Left ventricle myocardium inferior (tissue), 1 donor: ENCODE results near the gene DLX6. TPM values are rescaled to one million over a fixed set of nuclear protein-coding genes. Genes with fewer than 3 reads are reported as not detected.

Source experiments
- DNase-seq: peaks from one replicate; pipeline ENCODE4 v3.0.0-alpha.2; 2020
- H3K27ac ChIP-seq: fragments of 200-600 bp; replicated peaks from 2 replicates; pipeline ENCODE4 v1.8.0; 2021
- H3K27me3 ChIP-seq: fragments of 200-600 bp; 2 replicates; pipeline ENCODE4 v1.8.0; 2021; ENCODE audit warnings: low read depth
- H3K36me3 ChIP-seq: fragments of 200-600 bp; 2 replicates; pipeline ENCODE4 v1.8.0; 2021
- H3K4me1 ChIP-seq: fragments of 200-600 bp; 2 replicates; pipeline ENCODE4 v1.8.0; 2021
- H3K4me3 ChIP-seq: fragments of 200-600 bp; 2 replicates; pipeline ENCODE4 v1.8.0; 2021; ENCODE audit warnings: mild to moderate bottlenecking, moderate library complexity
- H3K9me3 ChIP-seq: fragments of 200-600 bp; replicated peaks from 2 replicates; pipeline ENCODE4 v1.8.0; 2021
- CTCF ChIP-seq: fragments of 200-600 bp; IDR thresholded peaks from 2 replicates; pipeline ENCODE4 v1.8.0; 2021; ENCODE audit warnings: antibody characterized with exemption, mild to moderate bottlenecking, borderline replicate concordance
- intact Hi-C: fragments of 100-400 bp; cut with micrococcal nuclease; formaldehyde crosslinking; loops from one replicate; pipeline ENCODE4 v1.11.0; 2022
- total RNA-seq: library from RNA; stranded (reverse); fragmentation: NEBNext Ultra II Directional; extraction: Animal tissue kit (Norgen Biotek cat#: 25700); gene quantifications from one replicate; pipeline ENCODE4 v1.2.1, GENCODE V29; 2021
- donor health status: DM: no; HTN: yes; CAD: no; lungs with severe emphysema.

The DLX6 gene
- total RNA-seq, 1 donor from 2014 or later, result not detected

DNA sequence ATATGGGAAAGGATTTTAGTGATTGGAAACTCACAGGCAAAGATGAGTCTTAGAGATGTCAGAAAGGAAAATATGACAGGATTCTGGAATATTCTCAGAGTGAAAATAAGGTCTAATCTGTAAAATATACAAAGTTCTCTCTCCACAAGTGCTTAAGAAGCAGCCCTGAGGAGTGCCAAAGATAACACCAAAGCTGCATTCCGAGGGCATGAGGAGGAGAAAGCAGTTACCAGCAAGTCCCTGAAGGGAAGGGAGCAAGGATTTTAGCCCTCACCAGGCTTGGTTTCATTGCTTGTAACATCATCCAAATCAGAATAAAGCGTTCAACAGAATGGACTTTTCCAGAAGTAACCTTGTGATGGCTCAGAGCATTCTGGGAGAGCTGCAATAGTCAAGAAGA is 31.4 kb upstream of the DLX6 start:
- no peaks in the 10 kb centered on the region for H3K9me3 ChIP-seq
- no peak overlapping the region for H3K4me3 ChIP-seq
- intact Hi-C loops, result no loop called here
- H3K27me3 ChIP-seq, result peaks cover 75% of the 10 kb centered on the region
- no peaks in the 10 kb centered on the region for H3K36me3 ChIP-seq
- no peak for DNase-seq
- H3K4me1 ChIP-seq, result no peaks in the 10 kb centered on the region
- no peak overlapping the region for H3K27ac ChIP-seq
- TF ChIP-seq CTCF, result no peak

- no peak overlapping the region for H3K27ac ChIP-seq
- H3K36me3 ChIP-seq, result no peaks in the 10 kb centered on the region
- DNase-seq, result no peak
- H3K4me3 ChIP-seq, result no peak overlapping the region
- H3K27me3 ChIP-seq, result peaks cover 69% of the 10 kb centered on the region
- no peaks in the 10 kb centered on the region for H3K4me1 ChIP-seq
- intact Hi-C loops, result no loop called here
- H3K9me3 ChIP-seq, result no peaks in the 10 kb centered on the region
- TF ChIP-seq CTCF, result no peak
Observed at GRCh38 chr7:96976106-96976505, 29.2 kb upstream of the DLX6 start.

GRCh38 chr7:96977445-96977844 is 27.9 kb upstream of the DLX6 start:
- no peak for DNase-seq
- intact Hi-C loops, result no loop called here

DNA sequence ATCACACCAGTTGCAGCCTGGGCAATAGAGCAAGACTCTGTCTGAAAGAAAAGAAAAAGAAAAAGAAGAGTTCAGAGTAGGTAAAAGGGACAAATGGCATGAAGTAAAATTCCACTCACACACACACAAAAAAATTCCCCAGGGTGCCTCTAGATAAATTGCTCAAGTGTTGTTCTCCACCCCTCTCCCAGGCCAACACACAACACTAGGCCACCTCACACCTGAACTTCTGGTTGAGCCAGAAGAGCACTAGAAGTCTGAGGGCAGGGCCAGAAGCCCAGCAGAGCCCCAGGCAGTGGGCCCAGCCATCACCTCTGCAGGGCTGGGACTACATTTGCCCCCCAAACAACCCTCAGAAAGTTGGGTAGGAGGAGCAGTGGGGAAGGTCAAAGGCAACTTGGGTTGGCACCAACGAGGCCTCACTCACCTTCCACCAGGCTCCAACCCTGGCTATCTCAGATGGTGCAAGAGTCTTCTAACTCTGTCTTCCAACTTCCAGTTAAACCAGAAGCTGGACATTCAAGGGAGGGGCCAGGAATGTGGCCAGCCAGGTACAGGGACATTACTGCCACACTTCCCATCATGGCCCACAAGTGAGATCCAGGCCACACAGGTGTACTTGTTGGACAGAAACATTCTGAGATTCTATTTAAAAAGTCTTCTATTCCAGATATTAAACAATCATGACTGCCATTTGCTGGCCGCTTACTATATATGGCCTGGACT is 25.6 kb upstream of the DLX6 start:
- no peak for DNase-seq
- intact Hi-C loops, result no loop called here
- no peak for TF ChIP-seq CTCF
- no peaks in the 10 kb centered on the region for H3K36me3 ChIP-seq
- H3K27ac ChIP-seq, result no peak overlapping the region
- H3K9me3 ChIP-seq, result no peaks in the 10 kb centered on the region
- peaks cover 81% of the 10 kb centered on the region for H3K27me3 ChIP-seq
- H3K4me3 ChIP-seq, result no peak overlapping the region
- no peaks in the 10 kb centered on the region for H3K4me1 ChIP-seq

More at GRCh38 chr7:96977445-96977844, 27.9 kb upstream of the DLX6 start:
- no peaks in the 10 kb centered on the region for H3K36me3 ChIP-seq
- no peak overlapping the region for H3K27ac ChIP-seq
- H3K4me1 ChIP-seq, result no peaks in the 10 kb centered on the region
- H3K4me3 ChIP-seq, result no peak overlapping the region
- H3K9me3 ChIP-seq, result no peaks in the 10 kb centered on the region
- peaks cover 70% of the 10 kb centered on the region for H3K27me3 ChIP-seq
- TF ChIP-seq CTCF, result no peak

- peaks cover 81% of the 10 kb centered on the region for H3K27me3 ChIP-seq
- no peak overlapping the region for H3K27ac ChIP-seq
- no peaks in the 10 kb centered on the region for H3K36me3 ChIP-seq
- H3K4me1 ChIP-seq, result no peaks in the 10 kb centered on the region
- intact Hi-C loops, result no loop called here
- no peaks in the 10 kb centered on the region for H3K9me3 ChIP-seq
- TF ChIP-seq CTCF, result no peak
- DNase-seq, result no peak
- H3K4me3 ChIP-seq, result no peak overlapping the region
Observed at GRCh38 chr7:96982586-96982985, 22.8 kb upstream of the DLX6 start.
